Measurements from ENCODE around the gene TMED6.
"Not testable (repeated sequence)": the region's sequence is repeated elsewhere in the genome, so short reads cannot be mapped to it uniquely, and the experiment has no call there.

Gene TMED6

DNA sequence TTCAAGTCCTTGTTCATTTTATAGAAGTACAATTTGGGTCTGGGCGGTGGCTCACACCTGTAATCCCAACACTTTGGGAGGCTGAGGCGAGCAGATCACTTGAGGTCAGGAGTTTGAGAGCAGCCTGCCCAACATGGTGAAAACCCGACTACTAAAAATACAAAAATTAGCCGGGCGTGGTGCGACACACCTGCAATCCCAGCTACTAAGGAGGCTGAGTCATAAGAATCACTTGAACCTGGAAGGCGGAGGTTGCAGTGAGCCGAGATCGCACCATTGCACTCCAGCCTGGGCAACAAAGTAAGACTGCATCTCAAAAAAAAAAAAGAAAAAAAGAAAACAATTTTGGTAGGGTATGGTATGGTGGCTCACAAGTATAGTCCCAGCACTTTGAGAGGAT, 8.5 kb upstream of the TMED6 start:
- DNase-seq (ENCODE audit: low read depth in 2 of 2) = not testable (repeated sequence)

DNA sequence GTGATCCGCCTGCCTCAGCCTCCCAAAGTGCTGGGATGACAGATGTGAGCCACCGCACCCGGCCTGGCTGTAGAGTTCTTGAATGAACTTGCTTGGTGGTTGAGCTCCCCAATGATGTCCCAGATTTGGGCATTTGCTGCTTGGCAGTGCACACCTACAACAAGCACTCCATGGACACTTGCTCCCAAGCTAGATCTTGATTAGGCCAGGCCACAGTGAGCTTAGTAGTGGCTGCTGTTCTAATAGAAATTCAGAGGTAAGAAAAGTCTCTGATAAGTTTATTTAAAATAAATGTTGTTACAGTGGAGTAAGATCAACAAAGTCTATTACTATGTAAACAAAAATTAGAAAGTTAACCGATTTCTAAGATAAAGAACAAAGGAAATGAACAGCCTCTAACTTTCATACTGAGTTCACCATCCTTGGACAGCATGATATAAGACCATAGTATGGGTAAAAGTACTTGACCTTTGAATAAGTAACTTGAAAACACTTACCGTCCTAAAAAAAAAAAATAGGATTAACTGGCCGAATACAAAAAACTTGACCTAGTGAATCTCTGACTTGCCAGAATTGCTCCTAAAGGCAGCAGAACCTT, 951 bp downstream of the TMED6 start:
- no peak for DNase-seq (ENCODE audit: low read depth in 2 of 2)

DNA sequence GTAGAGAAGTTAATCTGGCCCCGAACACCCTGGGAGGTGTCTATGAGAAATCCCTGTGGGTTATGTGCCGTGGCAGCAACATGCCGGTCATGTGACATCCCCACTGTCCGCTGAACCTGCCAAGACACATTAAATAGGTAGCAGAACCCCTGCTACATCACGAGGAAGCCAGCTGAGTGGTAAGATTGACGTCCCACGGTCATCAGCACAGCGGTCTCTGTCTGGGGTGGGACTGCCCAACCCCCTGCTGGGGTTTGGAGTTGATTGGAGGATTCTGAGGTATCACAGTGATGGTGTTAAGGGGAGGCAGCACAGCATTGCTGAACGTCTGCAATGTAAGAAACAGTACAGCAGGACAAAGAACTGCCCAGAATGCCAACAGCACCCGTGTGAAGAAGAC, 2.0 kb downstream of the TMED6 start:
- no peak for DNase-seq (ENCODE audit: low read depth in 2 of 2)

DNA sequence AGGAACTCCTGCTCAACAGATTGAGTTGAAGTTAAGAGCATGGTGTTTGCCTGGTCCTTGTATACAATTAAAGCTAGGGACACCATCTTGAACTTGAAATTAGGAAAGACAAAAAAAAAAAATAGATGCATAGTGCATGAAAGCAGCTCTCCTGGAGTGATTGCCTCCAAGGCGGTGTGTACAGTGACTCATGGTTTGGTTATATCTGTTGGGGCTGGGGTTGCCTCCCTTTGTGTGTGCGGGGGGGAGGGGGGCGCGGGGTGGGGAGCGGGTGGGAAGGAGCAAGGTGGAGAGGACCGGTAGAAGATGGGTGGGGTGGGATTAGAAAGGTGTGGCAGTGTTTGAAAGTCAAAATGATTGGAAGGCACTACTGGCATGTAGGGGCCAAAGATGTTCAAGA, 3.4 kb downstream of the TMED6 start:
- no peak for DNase-seq (ENCODE audit: low read depth in 2 of 2)

DNA sequence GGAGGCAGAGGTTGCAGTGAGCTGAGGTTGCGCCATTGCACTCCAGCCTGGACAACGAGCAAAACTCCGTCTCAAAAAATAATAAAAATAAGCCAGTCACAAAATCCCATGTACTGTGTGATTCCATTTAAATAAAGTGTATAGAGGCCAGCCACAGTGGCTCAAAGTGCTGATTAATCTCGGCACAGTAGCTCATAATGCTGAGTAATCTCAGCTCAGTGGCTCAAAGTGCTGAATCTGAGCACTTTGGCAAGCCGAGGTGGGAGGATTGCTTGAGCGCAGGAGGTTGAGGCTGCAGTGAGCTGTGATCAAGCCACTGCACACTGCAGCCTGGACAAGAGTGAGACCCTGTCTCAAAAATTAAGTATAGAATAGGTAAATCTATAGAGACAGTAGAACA, 4.9 kb downstream of the TMED6 start:
- DNase-seq (ENCODE audit: low read depth in 2 of 2) = no peak

DNA sequence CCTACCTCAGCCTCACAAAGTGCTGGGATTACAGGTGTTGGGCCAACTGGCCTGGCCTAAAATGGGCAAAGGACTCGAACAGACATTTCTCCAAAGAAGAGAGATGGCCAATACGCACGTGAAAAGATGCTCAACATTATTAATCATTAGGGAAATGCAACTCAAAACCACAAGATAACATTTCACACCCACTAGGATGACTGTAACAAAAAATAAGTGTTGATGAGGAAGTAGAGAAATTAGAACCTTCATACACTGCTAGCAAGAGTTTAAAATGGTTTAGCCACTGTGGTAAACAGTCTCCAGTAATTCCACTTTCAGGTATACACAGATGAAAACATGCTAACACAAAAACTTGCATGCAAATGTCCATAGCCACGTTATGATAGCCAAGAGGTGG, 5.7 kb downstream of the TMED6 start:
- DNase-seq (ENCODE audit: low read depth in 2 of 2) = no peak

DNA sequence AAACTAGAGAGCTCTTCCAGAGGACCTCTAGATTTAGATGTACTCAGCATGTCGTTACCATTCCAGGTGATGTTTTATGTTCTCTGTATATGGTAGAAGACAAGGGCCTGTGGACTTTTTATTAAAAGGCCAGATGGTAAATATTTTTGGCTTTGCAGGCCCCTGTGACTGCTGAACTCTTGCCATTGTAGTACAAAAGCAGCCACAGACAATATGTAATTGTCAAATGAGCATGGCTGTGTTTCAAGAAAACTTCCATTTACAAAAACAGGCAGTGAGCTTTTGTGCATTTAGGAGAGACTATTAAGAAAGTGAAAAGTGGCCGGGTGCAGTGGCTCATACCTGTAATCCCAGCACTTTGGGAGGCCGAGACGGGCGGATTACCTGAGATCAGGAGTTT, 7.4 kb downstream of the TMED6 start:
- no peak for DNase-seq (ENCODE audit: low read depth in 2 of 2)

DNA sequence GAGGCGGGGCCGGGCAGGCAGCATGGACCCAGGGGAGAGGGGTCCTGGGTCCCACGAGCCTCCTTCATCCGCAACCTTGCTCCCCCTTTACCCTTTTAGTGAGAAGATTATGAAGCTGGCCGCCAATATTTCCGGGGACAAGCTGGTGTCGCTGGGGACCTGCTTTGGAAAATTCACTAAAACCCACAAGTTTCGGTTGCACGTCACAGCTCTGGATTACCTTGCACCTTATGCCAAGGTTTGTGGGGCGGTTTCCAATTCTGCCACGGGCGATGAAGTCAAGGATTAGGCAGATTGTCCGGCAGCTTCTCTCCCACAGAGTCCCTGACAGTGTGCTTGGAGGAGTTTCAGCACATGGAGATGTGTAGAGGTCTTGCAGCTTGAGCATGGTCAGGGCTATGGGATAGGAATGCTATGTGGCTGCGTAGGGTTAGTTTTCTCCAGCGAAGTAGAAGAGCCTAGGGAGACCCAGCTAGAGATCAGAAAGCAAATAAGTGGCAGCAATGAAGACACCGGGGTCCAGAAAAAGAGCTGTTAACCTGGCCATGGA, 11.4 kb downstream of the TMED6 start:
- no peak for DNase-seq (ENCODE audit: low read depth in 2 of 2)

DNA sequence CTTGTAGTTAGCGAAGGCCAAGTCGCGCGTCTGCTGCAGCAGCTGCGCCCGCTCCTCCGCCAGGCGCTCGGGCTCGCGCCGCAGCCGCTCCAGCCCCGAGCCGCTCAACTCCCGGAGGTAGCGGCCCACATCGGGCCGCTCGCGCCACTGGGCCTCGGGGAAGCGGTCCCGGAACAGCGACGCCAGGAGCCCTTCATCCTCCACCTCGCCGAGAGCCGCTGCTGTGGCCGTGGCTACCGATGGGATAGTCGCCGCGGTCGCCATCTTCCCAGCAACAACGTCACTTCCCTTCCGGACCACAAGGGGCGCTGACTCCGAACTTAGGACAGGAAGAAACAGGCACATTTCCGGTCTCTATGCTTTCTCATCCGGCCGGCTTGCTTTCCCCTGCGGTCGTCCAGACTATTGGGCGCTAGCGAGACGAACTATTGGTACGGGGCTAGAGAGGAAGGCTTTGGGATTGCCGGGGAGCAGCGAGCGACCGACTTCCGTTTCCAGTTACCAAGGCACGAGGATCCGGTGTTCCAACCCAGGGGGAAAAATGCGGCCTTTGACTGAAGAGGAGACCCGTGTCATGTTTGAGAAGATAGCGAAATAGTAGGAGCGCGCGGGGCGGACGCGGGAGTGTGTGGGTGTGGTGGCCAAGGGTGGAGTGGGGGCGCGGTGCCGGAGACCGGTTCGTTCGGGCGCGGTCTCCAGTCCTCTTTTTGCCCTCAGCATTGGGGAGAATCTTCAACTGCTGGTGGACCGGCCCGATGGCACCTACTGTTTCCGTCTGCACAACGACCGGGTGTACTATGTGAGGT, 12.1 kb downstream of the TMED6 start, which contains the start of the genes COG8 and NIP7:
Gene COG8 (minus strand): TSS at position 276 of the 806 bp plus-strand sequence. CDS start 12 bp downstream, at position 264.
Gene NIP7 (plus strand): TSS at position 484 of the 806 bp plus-strand sequence. CDS start 58 bp downstream, at position 542.
- DNase-seq (ENCODE audit: low read depth in 2 of 2) = peak; percentile 74 to 85

DNA sequence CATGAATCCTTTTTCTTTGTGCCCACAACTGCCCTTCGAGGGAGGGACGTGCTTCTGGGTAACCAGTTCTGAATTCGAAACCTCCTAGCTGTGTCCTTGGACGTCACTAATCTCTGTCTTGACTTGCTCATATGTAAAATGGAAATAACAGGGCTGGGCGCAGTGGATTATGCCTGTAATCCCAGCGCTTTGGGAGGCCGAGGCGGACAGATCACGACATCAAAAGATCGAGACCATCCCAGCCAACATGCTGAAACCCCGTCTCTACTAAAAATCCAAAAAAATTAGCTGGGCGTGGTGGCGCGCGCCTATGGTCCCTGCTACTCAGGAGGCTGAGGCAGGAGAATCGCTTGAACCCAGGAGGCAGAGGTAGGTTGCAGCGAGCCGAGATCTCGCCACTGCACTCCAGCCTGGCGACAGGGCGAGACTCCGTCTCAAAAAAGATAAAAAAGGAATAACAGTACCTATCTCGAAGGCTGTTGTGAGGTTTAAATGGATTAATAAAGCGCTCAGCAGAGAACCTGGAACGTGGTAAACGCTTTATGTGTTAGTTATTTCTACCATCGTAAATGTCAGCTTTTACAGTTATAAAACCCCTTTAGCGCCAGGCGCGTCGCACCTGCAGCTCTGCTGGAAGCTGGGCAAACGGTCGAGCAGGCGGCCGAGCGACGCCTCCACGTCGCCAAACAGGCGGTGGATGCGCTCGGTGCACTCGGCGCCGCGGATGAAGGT, 12.9 kb downstream of the TMED6 start:
- DNase-seq (ENCODE audit: low read depth in 2 of 2) = no peak

DNA sequence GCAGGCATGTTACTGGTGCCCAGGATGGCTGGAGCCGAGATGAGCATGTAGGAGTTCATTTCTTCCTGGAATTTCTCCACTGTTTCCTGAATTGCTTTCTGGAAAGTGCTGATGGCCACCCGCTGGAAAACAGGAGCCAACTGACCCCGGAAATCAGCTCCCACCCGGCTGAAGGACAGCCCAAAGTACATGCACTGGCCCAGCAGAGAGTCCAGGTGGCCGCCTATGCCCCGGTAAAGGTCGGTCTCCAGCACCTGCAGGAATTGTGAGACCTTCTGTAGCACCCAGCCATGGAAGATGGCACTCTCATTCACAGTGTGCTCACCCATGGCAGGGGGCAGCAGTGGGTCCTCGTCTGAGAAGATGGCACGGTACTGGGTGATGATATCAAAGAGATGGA, 16.9 kb downstream of the TMED6 start:
- no peak for DNase-seq (ENCODE audit: low read depth in 2 of 2)

DNA sequence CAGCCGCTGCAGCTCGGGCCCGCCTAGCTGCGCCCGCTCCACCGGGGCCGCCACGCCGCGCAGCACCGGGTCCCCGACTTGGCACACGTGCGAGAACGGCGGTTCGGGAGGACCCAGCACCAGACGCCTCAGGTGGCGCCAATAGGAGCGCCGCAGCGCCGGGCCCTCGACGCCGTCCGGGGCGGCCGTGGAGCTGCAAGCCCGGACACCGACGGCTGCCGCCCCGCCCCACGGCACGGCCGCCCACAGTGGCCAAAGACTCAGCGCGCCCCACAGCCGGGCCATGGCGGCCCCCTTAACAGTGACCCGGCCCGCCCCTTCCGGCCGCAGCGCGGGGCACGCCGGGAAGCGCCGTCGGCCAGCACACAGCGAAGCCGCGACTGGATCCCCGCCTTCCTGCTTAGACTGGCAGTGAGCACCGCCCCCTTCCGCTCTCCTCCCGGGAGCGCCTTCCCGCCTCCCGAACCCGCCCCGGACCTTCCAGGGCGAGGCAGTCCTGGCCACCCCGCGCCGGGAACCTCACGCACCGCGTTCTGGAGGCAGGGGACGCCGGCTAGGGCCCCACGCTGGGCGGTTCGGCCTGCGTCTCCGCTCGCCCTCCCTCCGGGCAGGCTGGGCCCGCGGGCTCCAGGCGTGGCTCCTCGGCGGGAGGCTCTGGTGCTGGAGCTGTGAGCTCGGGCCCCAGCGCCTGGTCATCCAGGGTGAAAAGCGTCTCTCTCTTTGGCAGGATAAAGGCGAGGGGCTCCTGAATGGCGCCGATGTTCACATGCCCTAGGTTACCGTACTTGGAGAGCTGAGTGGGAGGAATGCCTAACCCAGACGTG, 21.1 kb downstream of the TMED6 start, which contains the start of gene PDF:
Gene PDF (minus strand): TSS at position 303 of the 824 bp plus-strand sequence. CDS start 18 bp downstream, at position 285.
- peak; percentile 58 to 67 for DNase-seq (ENCODE audit: low read depth in 2 of 2)

DNA sequence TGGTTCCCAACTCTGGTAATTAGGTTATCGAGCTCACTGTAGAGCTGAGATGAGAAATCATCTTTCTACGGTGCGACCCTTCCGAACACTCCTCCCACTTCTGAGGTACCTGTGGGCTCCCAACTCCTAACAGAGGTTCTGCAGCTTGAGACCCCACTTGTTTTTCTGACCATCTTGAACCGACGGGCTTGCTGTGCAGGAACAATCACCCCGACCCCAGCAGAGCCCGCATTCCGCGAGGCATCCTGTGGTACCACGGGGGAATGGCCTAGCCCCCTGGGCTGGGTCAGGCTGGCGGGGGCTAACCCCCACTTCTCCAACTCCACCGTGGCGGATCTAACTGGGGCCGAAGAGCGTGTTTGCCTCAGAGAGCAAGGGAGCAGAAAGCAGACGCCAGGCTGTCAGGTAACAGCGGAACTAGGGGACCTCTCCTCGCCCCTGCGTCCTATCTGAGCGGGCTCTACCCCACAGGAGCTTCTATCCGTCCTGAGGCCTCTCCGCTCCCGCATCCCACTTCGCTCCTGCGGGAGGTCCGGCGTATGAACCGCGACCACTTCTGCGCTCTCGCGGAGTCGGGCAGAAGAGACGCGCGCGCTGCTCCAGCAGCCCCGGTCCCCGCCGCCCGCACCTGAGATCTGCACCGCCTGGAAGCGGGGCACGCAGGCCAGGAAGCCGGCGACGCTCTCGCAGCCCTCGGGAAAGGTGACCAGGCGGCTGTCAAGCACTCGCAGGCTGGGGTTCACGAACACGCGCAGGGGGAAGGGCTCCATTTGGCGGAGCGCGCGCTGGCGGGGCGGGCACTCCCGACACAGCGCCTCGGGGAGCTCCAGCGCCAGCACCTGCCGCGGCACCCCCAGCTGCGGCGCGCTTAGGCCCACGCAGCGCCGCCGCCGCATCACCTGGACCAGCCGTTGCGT, 22.0 kb downstream of the TMED6 start:
- no peak for DNase-seq (ENCODE audit: low read depth in 2 of 2)

DNA sequence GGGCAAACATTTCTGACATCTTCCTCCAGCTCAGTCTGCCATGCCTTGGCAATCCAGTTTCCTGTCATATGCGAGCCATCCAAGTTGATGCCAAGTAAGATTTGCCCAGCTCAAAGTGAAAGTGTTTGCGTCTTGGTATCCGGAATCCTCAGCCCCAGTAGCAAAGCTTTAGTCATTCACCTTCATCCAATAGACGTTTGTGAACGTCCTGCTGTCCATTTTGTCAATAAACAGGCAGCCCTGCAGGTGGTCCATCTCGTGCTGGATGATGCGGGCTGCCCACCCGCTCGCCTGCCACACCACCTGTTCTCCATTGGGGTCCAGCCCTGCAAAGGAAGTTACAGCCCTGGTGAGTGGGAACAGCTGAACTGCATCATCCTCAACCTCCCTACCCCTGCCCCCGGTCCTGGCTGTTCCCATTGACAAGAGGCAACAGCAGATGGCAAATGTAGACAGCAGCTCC, 22.7 kb downstream of the TMED6 start:
- no peak for DNase-seq (ENCODE audit: low read depth in 2 of 2)

DNA sequence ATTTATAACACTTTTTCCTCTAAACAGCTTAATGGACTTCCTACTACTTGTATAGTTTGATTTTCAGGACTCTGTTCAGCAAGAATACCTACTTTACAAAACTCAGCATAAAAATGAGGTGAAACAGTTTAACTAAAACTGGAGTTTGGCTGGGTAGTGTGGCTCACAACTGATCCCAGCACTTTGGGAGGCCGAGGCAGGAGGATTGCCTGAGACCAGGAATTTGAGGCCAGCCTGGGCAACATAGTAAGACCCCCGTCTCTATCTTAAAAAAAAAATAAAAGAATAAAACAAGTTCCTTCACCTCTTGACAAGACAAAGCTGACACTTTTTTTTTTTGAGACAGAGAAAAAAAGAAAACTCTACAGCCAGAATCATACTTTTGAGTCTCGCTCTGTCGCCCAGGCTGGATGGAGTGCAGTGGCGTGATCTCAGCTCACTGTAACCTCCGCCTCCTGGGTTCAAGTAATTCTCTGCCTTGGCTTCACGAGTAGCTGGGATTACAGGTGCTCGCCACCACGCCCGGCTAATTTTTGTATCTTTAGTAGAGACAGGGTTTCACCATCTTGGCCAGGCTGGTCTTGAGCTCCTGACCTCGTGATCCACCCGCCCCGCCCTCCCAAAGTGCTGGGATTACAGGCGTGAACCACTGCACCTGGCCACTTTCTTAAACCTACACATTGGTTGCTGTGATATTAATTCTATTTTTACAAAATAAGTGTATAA, 23.8 kb downstream of the TMED6 start:
- no peak for DNase-seq (ENCODE audit: low read depth in 2 of 2)

DNA sequence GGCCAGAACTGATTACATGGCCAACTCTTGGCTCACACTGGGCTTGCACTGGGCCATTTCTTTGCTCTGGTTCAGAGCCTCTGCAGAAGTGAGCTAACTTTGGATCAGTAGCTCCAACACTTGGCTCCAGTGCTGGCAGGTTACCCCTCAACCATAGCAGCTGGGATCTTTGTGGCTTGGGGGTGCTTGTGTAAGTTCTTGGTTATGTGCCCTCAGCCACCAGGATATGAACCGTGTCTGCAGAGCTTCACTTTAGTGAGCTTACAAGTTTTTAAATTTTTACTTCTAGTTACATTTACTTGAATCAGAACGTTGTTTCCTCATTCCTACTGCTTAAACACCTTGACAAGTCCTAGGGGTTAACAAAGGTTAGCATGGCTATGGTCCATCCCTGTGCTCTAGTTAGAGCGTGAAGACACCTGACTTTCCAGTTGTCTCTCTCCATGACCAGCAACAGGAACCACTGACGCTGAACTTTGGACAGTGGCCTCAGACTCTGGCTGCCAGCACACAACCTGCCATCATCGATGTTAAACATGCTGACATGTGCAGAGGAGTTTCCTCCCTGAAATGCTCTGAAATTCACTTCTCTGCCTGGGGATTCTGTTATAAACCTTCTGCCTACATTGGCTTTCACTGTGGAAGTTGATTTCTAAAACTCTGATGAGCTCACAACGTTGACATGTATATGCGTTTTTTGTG, 25.3 kb downstream of the TMED6 start:
- DNase-seq (ENCODE audit: low read depth in 2 of 2) = no peak

DNA sequence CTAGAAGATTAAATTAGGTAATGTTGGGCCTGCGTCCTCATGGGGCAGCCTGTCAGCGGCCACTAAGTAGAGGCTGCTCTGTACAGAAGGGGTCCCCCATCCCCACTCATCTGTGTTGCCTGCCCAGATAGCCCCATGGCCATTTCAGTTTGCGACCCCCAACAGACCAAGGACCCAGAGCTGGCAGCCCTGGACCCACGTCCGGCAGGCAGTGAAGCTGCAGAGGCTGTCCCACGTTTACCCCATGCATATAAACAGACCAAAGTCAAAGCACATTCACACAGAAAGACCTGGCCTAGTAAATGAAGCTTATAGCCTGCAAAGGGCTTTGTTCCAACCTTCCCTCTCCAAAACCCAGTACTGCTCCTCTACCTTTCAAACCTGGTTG, 25.8 kb downstream of the TMED6 start:
- DNase-seq (ENCODE audit: low read depth in 2 of 2) = no peak

DNA sequence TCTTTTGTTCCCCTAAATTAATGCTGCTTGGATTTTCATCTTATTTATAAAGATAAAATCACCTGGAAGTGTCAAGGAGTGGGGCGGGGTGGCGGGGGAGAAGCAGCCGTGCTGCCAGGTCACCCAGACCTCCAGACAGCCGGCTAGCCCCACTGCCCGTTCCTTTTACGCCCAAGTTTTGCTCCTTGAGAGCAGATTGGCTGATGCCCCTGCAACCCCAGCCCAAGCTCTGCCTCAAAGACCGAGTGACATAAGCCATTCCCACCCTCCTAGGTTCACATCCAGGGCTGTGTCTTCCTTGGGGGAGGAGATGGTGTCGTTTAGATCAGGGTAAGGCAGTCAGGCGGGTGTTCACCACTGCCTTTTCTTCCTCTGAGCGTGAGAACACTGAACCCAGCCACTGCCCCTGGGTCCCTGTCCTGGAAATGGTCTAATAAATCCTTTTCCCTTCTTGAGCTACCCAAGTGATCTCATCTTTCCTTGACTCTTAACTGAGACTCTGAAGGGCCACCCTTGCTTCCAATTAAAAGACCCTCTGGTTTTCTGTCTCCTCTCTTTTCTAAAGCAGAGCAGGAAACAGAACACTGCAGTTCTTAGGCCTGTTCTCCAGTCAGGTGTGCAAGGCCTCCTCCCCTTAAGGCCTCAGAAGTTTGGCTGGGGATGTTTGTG, 26.9 kb downstream of the TMED6 start:
- DNase-seq (ENCODE audit: low read depth in 2 of 2) = no peak
